Stimulated activated CD4-positive, alpha-beta T cell treated with anti-CD3 and anti-CD28 coated beads, Interleukin-1b, Interleukin-23, amount 100 ng/mL, for 24 hours (primary cell): ENCODE data around the gene MRGPRX2.
A peak's percentile ranks its signal among the peaks of the same experiment; 100 is the strongest.

ENCODE experiments used
- DNase-seq, 4 experiments: peaks; one replicate each; pipeline ENCODE4 v3.0.0-alpha.2; 2020; ENCODE audit warnings: low read depth in 4 of 4, low spot score in 1 of 4

MRGPRX2 gene

GRCh38 chr11:19076744-19077589, 16.4 kb upstream of the MRGPRX2 start:
- peak; percentile 20 to 47 (median 40) for DNase-seq

GRCh38 chr11:19075636-19076035, 15.1 kb upstream of the MRGPRX2 start:
- DNase-seq = no peak

GRCh38 chr11:19073454-19074415, 13.2 kb upstream of the MRGPRX2 start:
- DNase-seq = no peak

GRCh38 chr11:19072464-19072863, 11.9 kb upstream of the MRGPRX2 start:
- DNase-seq = no peak

GRCh38 chr11:19071255-19071654, 10.7 kb upstream of the MRGPRX2 start:
- DNase-seq = peak; percentile 12 to 42 (median 22)

GRCh38 chr11:19059833-19060232, 684 bp downstream of the MRGPRX2 start:
- no peak for DNase-seq

GRCh38 chr11:19055905-19056304, 4.6 kb downstream of the MRGPRX2 start:
- DNase-seq = no peak

- no peak for DNase-seq
Measured at GRCh38 chr11:19055016-19055415, 5.5 kb downstream of the MRGPRX2 start.

GRCh38 chr11:19053909-19054308, 6.6 kb downstream of the MRGPRX2 start:
- no peak for DNase-seq

GRCh38 chr11:19050281-19050680, 10.2 kb downstream of the MRGPRX2 start:
- DNase-seq = no peak

GRCh38 chr11:19049351-19049750, 11.2 kb downstream of the MRGPRX2 start:
- DNase-seq = no peak

GRCh38 chr11:19040051-19040450, 20.5 kb downstream of the MRGPRX2 start:
- DNase-seq = no peak

GRCh38 chr11:19039409-19039808, 21.1 kb downstream of the MRGPRX2 start:
- DNase-seq = no peak

- no peak for DNase-seq
Measured at GRCh38 chr11:19032990-19033389, 27.5 kb downstream of the MRGPRX2 start.

- DNase-seq = no peak
Measured at GRCh38 chr11:19027829-19028595, 32.5 kb downstream of the MRGPRX2 start.

- DNase-seq = no peak
Measured at GRCh38 chr11:19026862-19027261, 33.7 kb downstream of the MRGPRX2 start.

- DNase-seq = no peak
Measured at GRCh38 chr11:19025481-19026406, 34.8 kb downstream of the MRGPRX2 start.

GRCh38 chr11:19020831-19021230, 39.7 kb downstream of the MRGPRX2 start:
- no peak for DNase-seq

GRCh38 chr11:19018901-19019300, 41.6 kb downstream of the MRGPRX2 start:
- no peak for DNase-seq
